ENCODE results near the gene CEP70. TPM values are rescaled to one million over a fixed set of nuclear protein-coding genes. Genes with fewer than 3 reads are reported as not detected.

Gene CEP70
- total RNA-seq, 3 donors from 2014 or later: 19.5 to 84.0 (median 58.3) TPM

- intact Hi-C loops (cut with DNase I; ENCODE audit: low total_unique reads): no loop called here
- Histone ChIP-seq H3K27ac (no peak overlapping the region), H3K36me3 (no peaks in the 10 kb centered on the region)
Observed at GRCh38 chr3:138468451-138468850, 125.6 kb downstream of the CEP70 start.

GRCh38 chr3:138467931-138468330, 126.1 kb downstream of the CEP70 start:
- Histone ChIP-seq H3K9me3 (no peaks in the 10 kb centered on the region), H3K27ac (no peak overlapping the region), H3K4me1 (no peaks in the 10 kb centered on the region), H3K4me3 (no peak overlapping the region), H3K36me3 (no peaks in the 10 kb centered on the region), H3K27me3 (no peaks in the 10 kb centered on the region)
- DNase-seq (ENCODE audit: low spot score in 2 of 2): no peak
- intact Hi-C loops (cut with DNase I; ENCODE audit: low total_unique reads): no loop called here
- no peak for TF ChIP-seq POLR2A (IDR thresholded peaks at IDR 0.05)
- no peak for TF ChIP-seq CTCF (IDR thresholded peaks at IDR 0.05)
- no peak for TF ChIP-seq POLR2AphosphoS5 (IDR thresholded peaks at IDR 0.05)

More at GRCh38 chr3:138468451-138468850, 125.6 kb downstream of the CEP70 start:
- H3K4me1 ChIP-seq: no peaks in the 10 kb centered on the region
- TF ChIP-seq CTCF (IDR thresholded peaks at IDR 0.05) (no peak), POLR2A (IDR thresholded peaks at IDR 0.05) (no peak), POLR2AphosphoS5 (IDR thresholded peaks at IDR 0.05) (no peak)
- H3K4me3 ChIP-seq: no peak overlapping the region
- DNase-seq (ENCODE audit: low spot score in 2 of 2): no peak
- no peaks in the 10 kb centered on the region for H3K9me3 ChIP-seq
- no peaks in the 10 kb centered on the region for H3K27me3 ChIP-seq

- DNase-seq (ENCODE audit: low spot score in 2 of 2): no peak
- TF ChIP-seq POLR2A (IDR thresholded peaks at IDR 0.05) (no peak), POLR2AphosphoS5 (IDR thresholded peaks at IDR 0.05) (no peak), CTCF (IDR thresholded peaks at IDR 0.05) (no peak)
- H3K4me3 ChIP-seq: no peak overlapping the region
- intact Hi-C loops (cut with DNase I; ENCODE audit: low total_unique reads): no loop called here
- H3K4me1 ChIP-seq: no peaks in the 10 kb centered on the region
- no peak overlapping the region for H3K27ac ChIP-seq
- no peaks in the 10 kb centered on the region for H3K27me3 ChIP-seq
- H3K36me3 ChIP-seq: no peaks in the 10 kb centered on the region
- no peaks in the 10 kb centered on the region for H3K9me3 ChIP-seq
Observed at GRCh38 chr3:138465925-138466324, 128.1 kb downstream of the CEP70 start.

- no peaks in the 10 kb centered on the region for H3K4me1 ChIP-seq
- no peaks in the 10 kb centered on the region for H3K36me3 ChIP-seq
- intact Hi-C loops (cut with DNase I; ENCODE audit: low total_unique reads): no loop called here
- TF ChIP-seq POLR2AphosphoS5 (IDR thresholded peaks at IDR 0.05): no peak
- TF ChIP-seq CTCF (IDR thresholded peaks at IDR 0.05): no peak
- TF ChIP-seq POLR2A (IDR thresholded peaks at IDR 0.05): no peak
- no peaks in the 10 kb centered on the region for H3K27me3 ChIP-seq
- no peak overlapping the region for H3K27ac ChIP-seq
- H3K9me3 ChIP-seq: no peaks in the 10 kb centered on the region
- no peak for DNase-seq (ENCODE audit: low spot score in 2 of 2)
- H3K4me3 ChIP-seq: no peak overlapping the region
Observed at GRCh38 chr3:138465451-138465850, 128.6 kb downstream of the CEP70 start.

GRCh38 chr3:138464491-138464860, 129.6 kb downstream of the CEP70 start:
- no peak for DNase-seq (ENCODE audit: low spot score in 2 of 2)
- intact Hi-C loops (cut with DNase I; ENCODE audit: low total_unique reads): no loop called here
- Histone ChIP-seq H3K27me3 (no peaks in the 10 kb centered on the region), H3K27ac (no peak overlapping the region), H3K9me3 (no peaks in the 10 kb centered on the region), H3K4me1 (no peaks in the 10 kb centered on the region), H3K36me3 (no peaks in the 10 kb centered on the region), H3K4me3 (no peak overlapping the region)
- TF ChIP-seq CTCF (IDR thresholded peaks at IDR 0.05) (no peak), POLR2A (IDR thresholded peaks at IDR 0.05) (no peak), POLR2AphosphoS5 (IDR thresholded peaks at IDR 0.05) (no peak)
